Thoracic aorta (tissue), 2 donors: ENCODE measurements around the gene AASDH. TPM values are rescaled to one million over a fixed set of nuclear protein-coding genes. Genes with fewer than 3 reads are reported as not detected.
A peak's percentile ranks its signal among the peaks of the same experiment; 100 is the strongest.

Experiments used
- ATAC-seq: fragments of 150-250 bp; one replicate; pipeline ENCODE4 v1.8.0; 2017; ENCODE audit warnings: low read depth; ENCODE audit not compliant: insufficient number of reproducible peaks, low FRiP score
- DNase-seq: peaks from one replicate; pipeline ENCODE4 v3.0.0-alpha.2; 2020; ENCODE audit warnings: low spot score
- H3K27ac ChIP-seq, 2 donors: fragments of 200-600 bp; sonication (generic); 1 replicate in 1 of 2; 2 replicates in 1 of 2; pipeline ENCODE4 v1.5.1; 2016; ENCODE audit warnings: mild to moderate bottlenecking in 2 of 2, moderate library complexity in 2 of 2
- H3K27me3 ChIP-seq: fragments of 200-600 bp; sonication (generic); replicated peaks from 2 replicates; pipeline ENCODE4 v1.6.0; 2016; ENCODE audit warnings: mild to moderate bottlenecking; ENCODE audit not compliant: insufficient read depth
- H3K36me3 ChIP-seq: fragments of 200-600 bp; sonication (generic); one replicate; pipeline ENCODE4 v1.5.1; 2016
- H3K4me1 ChIP-seq, 2 donors: fragments of 200-600 bp; sonication (generic); 1 replicate in 1 of 2; 2 replicates in 1 of 2; pipeline versions ENCODE4 v1.5.1 to v1.6.0; 2016; ENCODE audit warnings: low read depth in 2 of 2, mild to moderate bottlenecking in 1 of 2; ENCODE audit not compliant: control insufficient read depth in 1 of 2
- H3K4me3 ChIP-seq: fragments of 200-600 bp; sonication (generic); 2 replicates; pipeline ENCODE4 v1.5.1; 2016; ENCODE audit warnings: mild to moderate bottlenecking
- H3K9me3 ChIP-seq: fragments of 200-600 bp; sonication (generic); 2 replicates; pipeline ENCODE4 v1.5.1; 2016
- total RNA-seq, 2 donors: library from RNA; depleted of rRNA; stranded (reverse); fragments of >200 nt; gene quantifications; one replicate each; pipeline versions ENCODE4 v1.1.0 to v1.2.3, GENCODE V29; 2016
- TF ChIP-seq, protein P1 (sequence below): fragments of 200-600 bp; sonication (generic); IDR thresholded peaks from one replicate; pipeline ENCODE4 v1.5.1; 2019; ENCODE audit warnings: antibody characterized with exemption

AASDH gene
- total RNA-seq, 2 donors from 2014 or later, result 4.6 to 7.9 TPM

DNA sequence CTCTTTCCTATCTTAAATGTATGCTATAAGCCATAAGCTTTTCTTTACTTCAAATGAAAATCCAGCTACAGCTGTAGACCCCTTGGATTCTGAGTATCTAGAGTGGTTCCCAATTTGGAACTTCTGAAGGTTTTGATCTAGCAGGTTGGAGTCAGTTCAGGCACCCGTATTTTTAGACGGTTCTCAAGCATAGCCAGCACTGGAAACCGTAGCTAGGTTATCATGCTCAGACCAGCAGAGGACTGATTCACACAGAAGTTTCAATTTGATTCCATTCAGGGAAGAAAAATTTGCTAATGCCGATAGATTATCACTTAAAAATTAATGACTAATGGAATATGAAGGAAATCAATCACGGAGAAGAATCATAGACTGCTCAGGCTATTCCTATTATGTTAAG is 36.9 kb upstream of the AASDH start:
- H3K9me3 ChIP-seq, result no peaks in the 10 kb centered on the region
- no peaks in the 10 kb centered on the region for H3K27me3 ChIP-seq
- no peaks in the 10 kb centered on the region for H3K36me3 ChIP-seq
- no peak overlapping the region for H3K4me3 ChIP-seq
- ATAC-seq (no peak), DNase-seq (no peak)
- TF ChIP-seq, protein P1, sequence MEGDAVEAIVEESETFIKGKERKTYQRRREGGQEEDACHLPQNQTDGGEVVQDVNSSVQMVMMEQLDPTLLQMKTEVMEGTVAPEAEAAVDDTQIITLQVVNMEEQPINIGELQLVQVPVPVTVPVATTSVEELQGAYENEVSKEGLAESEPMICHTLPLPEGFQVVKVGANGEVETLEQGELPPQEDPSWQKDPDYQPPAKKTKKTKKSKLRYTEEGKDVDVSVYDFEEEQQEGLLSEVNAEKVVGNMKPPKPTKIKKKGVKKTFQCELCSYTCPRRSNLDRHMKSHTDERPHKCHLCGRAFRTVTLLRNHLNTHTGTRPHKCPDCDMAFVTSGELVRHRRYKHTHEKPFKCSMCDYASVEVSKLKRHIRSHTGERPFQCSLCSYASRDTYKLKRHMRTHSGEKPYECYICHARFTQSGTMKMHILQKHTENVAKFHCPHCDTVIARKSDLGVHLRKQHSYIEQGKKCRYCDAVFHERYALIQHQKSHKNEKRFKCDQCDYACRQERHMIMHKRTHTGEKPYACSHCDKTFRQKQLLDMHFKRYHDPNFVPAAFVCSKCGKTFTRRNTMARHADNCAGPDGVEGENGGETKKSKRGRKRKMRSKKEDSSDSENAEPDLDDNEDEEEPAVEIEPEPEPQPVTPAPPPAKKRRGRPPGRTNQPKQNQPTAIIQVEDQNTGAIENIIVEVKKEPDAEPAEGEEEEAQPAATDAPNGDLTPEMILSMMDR, result no peak
- no peak overlapping the region for H3K27ac ChIP-seq
- H3K4me1 ChIP-seq, result no peaks in the 10 kb centered on the region

DNA sequence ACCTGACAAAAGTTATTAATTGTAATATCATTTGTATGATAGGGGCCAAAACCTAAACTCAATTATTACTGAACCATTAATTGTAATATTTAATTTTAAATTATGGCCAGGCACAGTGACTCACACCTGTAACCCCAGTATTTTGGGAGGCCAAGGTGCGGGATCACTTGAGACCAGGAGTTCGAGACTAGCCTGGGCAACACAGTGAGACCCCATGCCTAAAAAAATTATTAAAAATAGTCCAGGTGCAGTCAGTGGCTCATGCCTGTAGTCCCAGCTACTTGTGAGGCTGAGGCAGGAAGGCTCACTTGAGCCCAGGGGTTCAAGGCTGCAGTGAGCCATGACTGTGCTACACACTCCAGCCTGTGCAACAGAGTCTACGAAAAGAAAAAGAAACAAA is 30.1 kb upstream of the AASDH start:
- Histone ChIP-seq H3K9me3 (no peaks in the 10 kb centered on the region), H3K4me3 (no peak overlapping the region), H3K27me3 (no peaks in the 10 kb centered on the region), H3K27ac (no peak overlapping the region), H3K36me3 (no peaks in the 10 kb centered on the region), H3K4me1 (no peaks in the 10 kb centered on the region)
- no peak for DNase-seq
- no peak for ATAC-seq
- TF ChIP-seq, protein P1, result no peak

DNA sequence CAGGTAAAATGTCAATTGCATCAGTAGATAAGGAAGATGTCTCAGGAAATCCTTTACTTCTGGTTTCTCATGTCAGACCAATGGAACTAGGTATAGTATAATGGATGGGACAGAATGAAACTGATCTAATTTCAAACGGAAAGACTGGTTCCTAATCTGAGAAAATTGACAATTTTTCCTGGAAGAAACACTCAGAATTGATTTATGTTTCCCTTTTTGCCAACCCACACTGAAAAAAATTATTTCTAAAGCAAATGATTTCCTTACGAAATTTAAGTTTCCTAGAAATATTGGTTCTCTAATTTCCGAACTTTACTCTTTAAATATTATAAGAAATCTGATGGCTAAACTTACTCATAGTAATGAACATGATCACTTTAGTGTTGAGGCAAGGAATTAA is 29.1 kb upstream of the AASDH start:
- Histone ChIP-seq H3K27ac (no peak overlapping the region), H3K4me3 (no peak overlapping the region), H3K36me3 (no peaks in the 10 kb centered on the region), H3K27me3 (no peaks in the 10 kb centered on the region), H3K9me3 (no peaks in the 10 kb centered on the region), H3K4me1 (peaks cover 0 to 2% of the 10 kb centered on the region in 2 donors)
- DNase-seq (no peak), ATAC-seq (no peak)
- TF ChIP-seq, protein P1, result no peak

DNA sequence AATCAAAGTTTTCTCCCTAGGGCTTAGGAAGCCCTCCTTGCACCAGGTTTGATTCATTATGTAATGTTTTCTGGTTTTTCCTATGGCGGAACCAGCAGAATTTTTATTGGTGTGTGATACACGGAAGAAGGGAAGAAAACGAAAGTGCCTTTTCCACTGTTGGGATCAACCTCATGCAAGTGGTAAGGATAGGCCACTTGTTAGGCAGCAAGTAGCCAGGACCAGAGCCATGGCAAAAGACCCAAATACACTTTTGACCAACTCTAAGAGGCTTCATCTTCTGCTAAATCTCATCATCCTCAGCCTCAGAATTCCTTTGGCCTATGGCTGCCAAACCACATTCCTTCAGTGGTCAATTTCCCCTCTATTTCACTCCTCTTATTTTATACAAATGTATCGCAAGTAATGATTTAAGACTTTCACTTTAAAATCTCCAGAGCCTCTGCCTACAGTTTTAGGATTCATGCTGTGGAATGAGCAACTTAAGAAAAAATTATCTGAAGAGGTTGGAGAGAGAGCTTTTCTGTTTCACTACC is 26.9 kb upstream of the AASDH start:
- H3K9me3 ChIP-seq, result no peaks in the 10 kb centered on the region
- no peaks in the 10 kb centered on the region for H3K36me3 ChIP-seq
- H3K4me1 ChIP-seq, result peaks cover 4 to 22% of the 10 kb centered on the region in 2 donors
- H3K4me3 ChIP-seq, result no peak overlapping the region
- DNase-seq (no peak), ATAC-seq (no peak)
- TF ChIP-seq, protein P1, result no peak
- H3K27ac ChIP-seq, result no peak overlapping the region
- H3K27me3 ChIP-seq, result no peaks in the 10 kb centered on the region

DNA sequence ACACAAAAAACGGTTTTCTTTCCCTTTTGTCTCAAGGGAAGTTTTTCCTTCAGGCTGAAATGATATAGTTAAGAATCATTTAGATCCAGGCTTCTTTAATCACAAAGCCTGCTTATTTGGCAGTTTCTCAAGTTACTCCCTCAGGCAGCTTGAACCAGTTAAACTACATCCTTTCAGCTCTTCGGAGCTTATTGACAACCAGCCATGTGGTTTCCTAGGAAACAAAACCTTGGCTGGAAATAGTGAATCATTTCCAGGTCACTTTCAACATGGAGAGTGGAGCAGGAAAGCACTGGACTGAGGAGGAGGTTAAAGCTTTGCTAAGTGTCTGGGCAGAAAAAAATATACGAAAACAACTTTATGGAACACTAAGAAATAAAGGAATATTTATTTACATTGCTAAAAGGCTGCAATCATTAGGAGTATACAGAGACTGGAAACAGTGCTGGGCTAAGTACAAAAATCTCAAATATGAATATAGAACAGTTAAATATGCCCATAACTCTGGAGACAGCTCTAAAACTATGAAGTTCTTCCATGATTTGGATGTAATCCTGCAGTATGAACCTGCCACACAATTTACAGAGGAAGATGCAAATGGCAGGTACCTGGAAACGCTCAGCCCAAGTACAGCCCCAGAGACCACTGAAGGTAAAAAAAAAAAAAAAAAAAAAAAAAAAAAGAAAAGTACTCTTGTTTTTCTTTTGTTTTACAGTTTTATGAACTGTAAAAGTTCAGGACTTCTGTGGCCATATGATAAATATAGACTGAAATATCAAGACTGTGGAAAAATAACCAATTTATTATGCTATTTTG is 23.2 kb upstream of the AASDH start:
- H3K36me3 ChIP-seq, result no peaks in the 10 kb centered on the region
- no peaks in the 10 kb centered on the region for H3K9me3 ChIP-seq
- peak overlapping the region; percentile 58 for H3K4me3 ChIP-seq
- DNase-seq, result peak; percentile 19
- no peaks in the 10 kb centered on the region for H3K27me3 ChIP-seq
- peaks cover 4 to 28% of the 10 kb centered on the region in 2 donors for H3K4me1 ChIP-seq
- TF ChIP-seq, protein P1, result no peak
- H3K27ac ChIP-seq, result peak overlapping the region; percentile 18 to 29
- ATAC-seq, result peak; percentile 99
